ENCODE data around the gene PTRH1.
"Not testable (repeated sequence)": the region's sequence is repeated elsewhere in the genome, so short reads cannot be mapped to it uniquely, and the experiment has no call there.

Gene PTRH1

DNA sequence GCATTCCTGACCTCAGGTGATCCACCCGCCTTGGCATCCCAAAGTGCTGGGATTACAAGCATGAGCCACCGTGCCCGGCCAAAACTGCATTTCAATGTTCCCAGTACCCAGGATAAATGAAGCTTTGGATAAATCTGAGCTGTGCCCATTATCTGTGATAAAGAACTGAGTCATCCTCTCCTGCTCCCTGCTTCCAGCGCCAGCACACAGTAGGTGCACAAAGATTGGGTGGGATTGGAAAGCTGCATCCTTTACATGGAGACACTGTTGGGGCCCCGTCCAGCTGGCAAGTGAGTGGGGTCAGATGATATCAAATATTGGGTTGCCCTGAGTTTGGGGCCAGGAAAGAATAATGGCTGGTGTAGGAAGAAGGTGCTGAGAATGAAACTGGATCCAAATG lies 45.6 kb upstream of the PTRH1 start:
- no peak overlapping the region for H4K91ac ChIP-seq (ENCODE audit: low read length)
- H3K23ac ChIP-seq (ENCODE audit: low read length in 2 of 2): no peak overlapping the region
- H2BK5ac ChIP-seq (ENCODE audit: low read depth, low read length, poor library complexity, severe bottlenecking): no peak overlapping the region
- no peak overlapping the region for H3K9ac ChIP-seq (ENCODE audit: low read length)
- no peak overlapping the region for H4K8ac ChIP-seq (ENCODE audit: low read length)
- H3K36me3 ChIP-seq (ENCODE audit: control insufficient read depth in 1 of 2, insufficient read depth in 2 of 2, low read depth in 1 of 2, low read length in 2 of 2): no peaks in the 10 kb centered on the region
- no peak overlapping the region for H3K4me2 ChIP-seq (ENCODE audit: low read length, poor library complexity, severe bottlenecking)
- peaks cover 38 to 61% of the 10 kb centered on the region in 2 experiments for H3K27me3 ChIP-seq (ENCODE audit: control insufficient read depth in 1 of 2, insufficient read depth in 1 of 2, low read length in 2 of 2)
- WGBS: 90% methylated on average over 5 of the region's 5 CpGs
- no peak overlapping the region for H2BK15ac ChIP-seq (ENCODE audit: low read depth, poor library complexity, severe bottlenecking)
- H3K79me1 ChIP-seq (replicated peaks; ENCODE audit: low read length, poor library complexity, severe bottlenecking): no peaks in the 10 kb centered on the region
- no peak overlapping the region for H2AK5ac ChIP-seq (ENCODE audit: low read length, severe bottlenecking)
- no peak overlapping the region for H3K27ac ChIP-seq (ENCODE audit: low read length, poor library complexity, severe bottlenecking)
- H3K14ac ChIP-seq (ENCODE audit: low read length in 2 of 2): no peak overlapping the region
- H3K4me3 ChIP-seq (ENCODE audit: insufficient read depth in 1 of 2, low read depth in 1 of 2, low read length in 2 of 2): no peak overlapping the region
- no peak overlapping the region for H2AFZ ChIP-seq (ENCODE audit: low read depth, low read length)
- peaks cover 2% of the 10 kb centered on the region for H3K4me1 ChIP-seq (ENCODE audit: control insufficient read depth, insufficient read depth, low read depth, low read length)
- H2BK12ac ChIP-seq (ENCODE audit: low read length in 2 of 2): no peak overlapping the region
- H3K18ac ChIP-seq (ENCODE audit: low read depth in 1 of 2, low read length in 2 of 2): no peak overlapping the region
- H3K4ac ChIP-seq (ENCODE audit: low read depth in 1 of 2, low read length in 2 of 2): no peak overlapping the region
- H2BK120ac ChIP-seq (ENCODE audit: low read depth, low read length): no peak overlapping the region
- no peak for DNase-seq
- H3K9me3 ChIP-seq (ENCODE audit: control insufficient read depth, low read length): no peaks in the 10 kb centered on the region

DNA sequence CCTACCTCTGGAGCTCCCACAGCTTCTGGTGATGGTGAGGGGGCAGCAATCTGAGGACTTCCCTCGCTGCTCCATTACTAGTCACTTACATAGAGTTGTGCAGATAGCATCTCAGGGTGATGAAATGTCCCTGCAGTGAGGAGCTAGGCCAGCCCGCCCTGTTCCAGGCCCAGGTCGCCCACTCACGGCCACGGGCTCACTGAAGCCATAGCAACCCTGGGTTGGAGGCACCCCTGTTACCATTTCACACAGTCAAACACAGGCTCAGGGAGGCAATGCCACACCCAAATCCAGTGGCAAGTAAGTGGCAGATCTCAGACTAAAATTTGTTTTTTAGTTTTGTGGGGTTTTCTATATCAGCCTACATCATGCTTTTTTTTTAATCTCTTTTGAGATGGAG lies 43.4 kb upstream of the PTRH1 start:
- Histone ChIP-seq H3K36me3 (ENCODE audit: control insufficient read depth in 1 of 2, insufficient read depth in 2 of 2, low read depth in 1 of 2, low read length in 2 of 2) (no peaks in the 10 kb centered on the region), H2BK120ac (ENCODE audit: low read depth, low read length) (no peak overlapping the region), H3K4me2 (ENCODE audit: low read length, poor library complexity, severe bottlenecking) (no peak overlapping the region)

DNA sequence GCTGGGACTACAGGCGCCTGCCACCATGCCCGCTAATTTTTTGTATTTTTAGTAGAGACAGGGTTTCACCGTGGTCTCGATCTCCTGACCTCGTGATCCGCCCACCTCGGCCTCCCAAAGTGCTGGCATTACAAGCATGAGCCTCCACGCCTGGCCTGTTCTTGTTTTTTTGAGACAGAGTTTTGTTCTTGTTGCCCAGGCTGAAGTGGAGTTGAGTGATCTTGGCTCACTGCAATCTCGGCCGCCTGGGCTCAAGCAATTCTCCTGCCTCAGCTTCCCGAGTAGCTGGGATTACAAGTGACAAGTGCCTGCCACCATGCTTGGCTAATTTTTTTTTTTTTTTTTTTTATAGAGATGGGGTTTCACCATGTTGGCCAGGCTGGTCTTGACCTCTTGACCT lies 41.3 kb upstream of the PTRH1 start:
- WGBS: 76% methylated on average over 11 of the region's 11 CpGs
- H3K4me3 ChIP-seq (ENCODE audit: insufficient read depth in 1 of 2, low read depth in 1 of 2, low read length in 2 of 2); H2BK120ac ChIP-seq (ENCODE audit: low read depth, low read length); H3K23ac ChIP-seq (ENCODE audit: low read length in 2 of 2); H3K4me1 ChIP-seq (ENCODE audit: control insufficient read depth, insufficient read depth, low read depth, low read length); H3K79me1 ChIP-seq (replicated peaks; ENCODE audit: low read length, poor library complexity, severe bottlenecking); H3K9me3 ChIP-seq (ENCODE audit: control insufficient read depth, low read length); H2BK5ac ChIP-seq (ENCODE audit: low read depth, low read length, poor library complexity, severe bottlenecking); H4K91ac ChIP-seq (ENCODE audit: low read length); DNase-seq; H2BK15ac ChIP-seq (ENCODE audit: low read depth, poor library complexity, severe bottlenecking); H3K27ac ChIP-seq (ENCODE audit: low read length, poor library complexity, severe bottlenecking); H3K4me2 ChIP-seq (ENCODE audit: low read length, poor library complexity, severe bottlenecking); H3K36me3 ChIP-seq (ENCODE audit: control insufficient read depth in 1 of 2, insufficient read depth in 2 of 2, low read depth in 1 of 2, low read length in 2 of 2); H3K9ac ChIP-seq (ENCODE audit: low read length); H3K14ac ChIP-seq (ENCODE audit: low read length in 2 of 2); H2AK5ac ChIP-seq (ENCODE audit: low read length, severe bottlenecking); H2BK12ac ChIP-seq (ENCODE audit: low read length in 2 of 2); H4K8ac ChIP-seq (ENCODE audit: low read length); H3K18ac ChIP-seq (ENCODE audit: low read depth in 1 of 2, low read length in 2 of 2); H2AFZ ChIP-seq (ENCODE audit: low read depth, low read length); H3K4ac ChIP-seq (ENCODE audit: low read depth in 1 of 2, low read length in 2 of 2): not testable (repeated sequence)
- peaks cover 54 to 61% of the 10 kb centered on the region in 2 experiments for H3K27me3 ChIP-seq (ENCODE audit: control insufficient read depth in 1 of 2, insufficient read depth in 1 of 2, low read length in 2 of 2)

More for the DNA sequence above, 43.4 kb upstream of the PTRH1 start:
- H3K79me1 ChIP-seq (replicated peaks; ENCODE audit: low read length, poor library complexity, severe bottlenecking): no peaks in the 10 kb centered on the region
- H2AFZ ChIP-seq (ENCODE audit: low read depth, low read length): no peak overlapping the region
- no peak overlapping the region for H3K9ac ChIP-seq (ENCODE audit: low read length)
- no peak overlapping the region for H3K18ac ChIP-seq (ENCODE audit: low read depth in 1 of 2, low read length in 2 of 2)
- peak overlapping the region; percentile 49 for H2BK15ac ChIP-seq (ENCODE audit: low read depth, poor library complexity, severe bottlenecking)
- no peak overlapping the region for H2AK5ac ChIP-seq (ENCODE audit: low read length, severe bottlenecking)
- H3K9me3 ChIP-seq (ENCODE audit: control insufficient read depth, low read length): no peaks in the 10 kb centered on the region
- H3K27me3 ChIP-seq (ENCODE audit: control insufficient read depth in 1 of 2, insufficient read depth in 1 of 2, low read length in 2 of 2): peaks cover 52 to 60% of the 10 kb centered on the region in 2 experiments
- H2BK12ac ChIP-seq (ENCODE audit: low read length in 2 of 2): no peak overlapping the region
- H3K4me1 ChIP-seq (ENCODE audit: control insufficient read depth, insufficient read depth, low read depth, low read length): peaks cover 8% of the 10 kb centered on the region
- 94% methylated on average over 5 of the region's 5 CpGs for WGBS
- H3K4ac ChIP-seq (ENCODE audit: low read depth in 1 of 2, low read length in 2 of 2): no peak overlapping the region
- H2BK5ac ChIP-seq (ENCODE audit: low read depth, low read length, poor library complexity, severe bottlenecking): no peak overlapping the region
- no peak overlapping the region for H3K27ac ChIP-seq (ENCODE audit: low read length, poor library complexity, severe bottlenecking)
- H3K14ac ChIP-seq (ENCODE audit: low read length in 2 of 2): no peak overlapping the region
- no peak overlapping the region for H4K8ac ChIP-seq (ENCODE audit: low read length)
- no peak overlapping the region for H3K23ac ChIP-seq (ENCODE audit: low read length in 2 of 2)
- DNase-seq: no peak
- no peak overlapping the region for H4K91ac ChIP-seq (ENCODE audit: low read length)
- no peak overlapping the region for H3K4me3 ChIP-seq (ENCODE audit: insufficient read depth in 1 of 2, low read depth in 1 of 2, low read length in 2 of 2)

GRCh38 chr9:127756233-127756632 lies 40.8 kb upstream of the PTRH1 start:
- Histone ChIP-seq H2BK12ac (ENCODE audit: low read length in 2 of 2) (no peak overlapping the region), H2AFZ (ENCODE audit: low read depth, low read length) (no peak overlapping the region), H3K18ac (ENCODE audit: low read depth in 1 of 2, low read length in 2 of 2) (no peak overlapping the region), H3K36me3 (ENCODE audit: control insufficient read depth in 1 of 2, insufficient read depth in 2 of 2, low read depth in 1 of 2, low read length in 2 of 2) (no peaks in the 10 kb centered on the region), H3K4ac (ENCODE audit: low read depth in 1 of 2, low read length in 2 of 2) (no peak overlapping the region), H3K4me1 (ENCODE audit: control insufficient read depth, insufficient read depth, low read depth, low read length) (peaks cover 6% of the 10 kb centered on the region), H2BK15ac (ENCODE audit: low read depth, poor library complexity, severe bottlenecking) (no peak overlapping the region), H3K9ac (ENCODE audit: low read length) (no peak overlapping the region), H3K27ac (ENCODE audit: low read length, poor library complexity, severe bottlenecking) (no peak overlapping the region), H4K91ac (ENCODE audit: low read length) (no peak overlapping the region), H3K4me2 (ENCODE audit: low read length, poor library complexity, severe bottlenecking) (no peak overlapping the region), H3K14ac (ENCODE audit: low read length in 2 of 2) (no peak overlapping the region), H3K23ac (ENCODE audit: low read length in 2 of 2) (no peak overlapping the region), H4K8ac (ENCODE audit: low read length) (no peak overlapping the region), H3K9me3 (ENCODE audit: control insufficient read depth, low read length) (no peaks in the 10 kb centered on the region), H3K27me3 (ENCODE audit: control insufficient read depth in 1 of 2, insufficient read depth in 1 of 2, low read length in 2 of 2) (peaks cover 53 to 60% of the 10 kb centered on the region in 2 experiments), H2AK5ac (ENCODE audit: low read length, severe bottlenecking) (no peak overlapping the region), H2BK120ac (ENCODE audit: low read depth, low read length) (no peak overlapping the region), H2BK5ac (ENCODE audit: low read depth, low read length, poor library complexity, severe bottlenecking) (no peak overlapping the region), H3K4me3 (ENCODE audit: insufficient read depth in 1 of 2, low read depth in 1 of 2, low read length in 2 of 2) (no peak overlapping the region), H3K79me1 (replicated peaks; ENCODE audit: low read length, poor library complexity, severe bottlenecking) (no peaks in the 10 kb centered on the region)
- 99% methylated on average over 3 of the region's 3 CpGs for WGBS
- no peak for DNase-seq

All from mesenchymal stem cell (in vitro differentiated cells and primary cell).